Smooth muscle cell (in vitro differentiated cells): Measurements from ENCODE around the gene ZBTB7C. TPM values are rescaled to one million over a fixed set of nuclear protein-coding genes. Genes with fewer than 3 reads are reported as not detected.

Source experiments
- DNase-seq: peaks from one replicate; lab custom pipeline; 2025; ENCODE audit not compliant: unreplicated experiment; lab: John Stamatoyannopoulos, UW
- H2AFZ ChIP-seq: fragments of 200-600 bp; sonication (generic); 2 replicates; pipeline ENCODE4 v1.6.0; 2016; ENCODE audit warnings: antibody characterized with exemption, low read depth, mild to moderate bottlenecking
- H3F3A ChIP-seq: fragments of 200-600 bp; sonication (generic); 2 replicates; pipeline ENCODE4 v1.6.0; 2017; ENCODE audit warnings: antibody characterized with exemption, low read depth
- H3K27ac ChIP-seq: fragments of 200-600 bp; sonication (generic); 2 replicates; pipeline ENCODE4 v1.5.1; 2016; ENCODE audit warnings: low read depth, mild to moderate bottlenecking
- H3K27me3 ChIP-seq: fragments of 200-600 bp; sonication (generic); 2 replicates; pipeline ENCODE4 v1.6.1; 2016; ENCODE audit warnings: low read depth, mild to moderate bottlenecking
- H3K36me3 ChIP-seq: fragments of 200-600 bp; sonication (generic); 2 replicates; pipeline ENCODE4 v1.5.1; 2016; ENCODE audit warnings: low read depth
- H3K4me1 ChIP-seq: fragments of 200-600 bp; sonication (generic); 2 replicates; pipeline ENCODE4 v1.5.1; 2016; ENCODE audit warnings: low read depth
- H3K4me2 ChIP-seq: fragments of 200-600 bp; sonication (generic); 2 replicates; pipeline ENCODE4 v1.6.0; 2016; ENCODE audit warnings: mild to moderate bottlenecking
- H3K4me3 ChIP-seq: fragments of 200-600 bp; sonication (generic); 2 replicates; pipeline ENCODE4 v1.5.1; 2016; ENCODE audit warnings: mild to moderate bottlenecking
- H3K79me2 ChIP-seq: fragments of 200-600 bp; sonication (generic); 2 replicates; pipeline ENCODE4 v1.6.0; 2016; ENCODE audit warnings: low read depth, mild to moderate bottlenecking
- H3K9ac ChIP-seq: fragments of 200-600 bp; sonication (generic); 2 replicates; pipeline ENCODE4 v1.6.0; 2016; ENCODE audit warnings: low read depth
- H3K9me3 ChIP-seq: fragments of 200-600 bp; sonication (generic); replicated peaks from 2 replicates; pipeline ENCODE4 v1.5.1; 2016; ENCODE audit warnings: low read depth
- H4K20me1 ChIP-seq: fragments of 200-600 bp; sonication (generic); 2 replicates; pipeline ENCODE4 v1.6.0; 2016; ENCODE audit warnings: low read depth
- WGBS: methylation state at CpG from one replicate; pipeline ENCODE4 v1.1.7; 2016; ENCODE audit warnings: low lambda C conversion rate; 5-methylcytosine and 5-hydroxymethylcytosine counted together
- polyA plus RNA-seq: library from polyadenylated mRNA; unstranded; fragments of >200 nt; fragmentation: Nextera tagmentation; extraction: Ambion mirVana; gene quantifications from 2 replicates; pipeline ENCODE4 v1.2.1, GENCODE V29; 2016
- total RNA-seq: library from RNA; depleted of rRNA; stranded (reverse); fragments of >200 nt; gene quantifications from 2 replicates; pipeline ENCODE4 v1.2.3, GENCODE V29; 2014
- TF ChIP-seq, protein P1 (sequence below): fragments of 200-600 bp; sonication (generic); IDR thresholded peaks from 2 replicates; pipeline ENCODE4 v1.5.1; 2017; ENCODE audit warnings: borderline replicate concordance, mild to moderate bottlenecking, antibody characterized with exemption; ENCODE audit not compliant: insufficient read depth, poor library complexity, severe bottlenecking

The ZBTB7C gene
- total and polyA plus RNA-seq, 2 experiments from 2014 or later = 0.48 to 0.63 TPM

DNA sequence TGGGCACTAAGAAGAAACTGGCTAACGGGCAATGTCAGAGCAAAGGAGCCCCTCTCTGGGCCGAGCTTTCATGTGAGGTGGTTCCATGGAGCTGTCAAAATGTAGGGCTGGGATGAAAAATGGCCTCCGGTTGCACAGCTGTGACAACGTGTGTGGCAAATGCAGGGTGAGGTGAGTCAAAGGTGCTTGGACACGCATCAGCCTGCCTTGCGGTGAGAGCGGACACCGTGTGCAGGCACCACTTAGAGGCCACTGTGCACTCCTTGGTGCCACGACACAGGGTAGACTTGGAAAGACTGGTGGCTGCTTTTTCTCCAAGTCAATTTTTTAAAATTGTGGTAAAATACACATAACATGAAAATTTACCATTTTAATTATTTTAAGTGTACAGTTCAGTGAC, 195.4 kb downstream of the ZBTB7C start:
- H3K9ac ChIP-seq = no peak overlapping the region
- no peaks in the 10 kb centered on the region for H4K20me1 ChIP-seq
- H3K4me1 ChIP-seq = no peaks in the 10 kb centered on the region
- 88% methylated on average over 9 of the region's 9 CpGs for WGBS
- H3K27ac ChIP-seq = no peak overlapping the region
- no peaks in the 10 kb centered on the region for H3F3A ChIP-seq
- no peaks in the 10 kb centered on the region for H3K27me3 ChIP-seq
- TF ChIP-seq, protein P1, sequence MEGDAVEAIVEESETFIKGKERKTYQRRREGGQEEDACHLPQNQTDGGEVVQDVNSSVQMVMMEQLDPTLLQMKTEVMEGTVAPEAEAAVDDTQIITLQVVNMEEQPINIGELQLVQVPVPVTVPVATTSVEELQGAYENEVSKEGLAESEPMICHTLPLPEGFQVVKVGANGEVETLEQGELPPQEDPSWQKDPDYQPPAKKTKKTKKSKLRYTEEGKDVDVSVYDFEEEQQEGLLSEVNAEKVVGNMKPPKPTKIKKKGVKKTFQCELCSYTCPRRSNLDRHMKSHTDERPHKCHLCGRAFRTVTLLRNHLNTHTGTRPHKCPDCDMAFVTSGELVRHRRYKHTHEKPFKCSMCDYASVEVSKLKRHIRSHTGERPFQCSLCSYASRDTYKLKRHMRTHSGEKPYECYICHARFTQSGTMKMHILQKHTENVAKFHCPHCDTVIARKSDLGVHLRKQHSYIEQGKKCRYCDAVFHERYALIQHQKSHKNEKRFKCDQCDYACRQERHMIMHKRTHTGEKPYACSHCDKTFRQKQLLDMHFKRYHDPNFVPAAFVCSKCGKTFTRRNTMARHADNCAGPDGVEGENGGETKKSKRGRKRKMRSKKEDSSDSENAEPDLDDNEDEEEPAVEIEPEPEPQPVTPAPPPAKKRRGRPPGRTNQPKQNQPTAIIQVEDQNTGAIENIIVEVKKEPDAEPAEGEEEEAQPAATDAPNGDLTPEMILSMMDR = no peak
- H3K36me3 ChIP-seq = no peaks in the 10 kb centered on the region
- no peak for DNase-seq
- no peak overlapping the region for H2AFZ ChIP-seq
- no peaks in the 10 kb centered on the region for H3K79me2 ChIP-seq
- no peak overlapping the region for H3K4me3 ChIP-seq
- no peaks in the 10 kb centered on the region for H3K9me3 ChIP-seq
- H3K4me2 ChIP-seq = no peak overlapping the region

DNA sequence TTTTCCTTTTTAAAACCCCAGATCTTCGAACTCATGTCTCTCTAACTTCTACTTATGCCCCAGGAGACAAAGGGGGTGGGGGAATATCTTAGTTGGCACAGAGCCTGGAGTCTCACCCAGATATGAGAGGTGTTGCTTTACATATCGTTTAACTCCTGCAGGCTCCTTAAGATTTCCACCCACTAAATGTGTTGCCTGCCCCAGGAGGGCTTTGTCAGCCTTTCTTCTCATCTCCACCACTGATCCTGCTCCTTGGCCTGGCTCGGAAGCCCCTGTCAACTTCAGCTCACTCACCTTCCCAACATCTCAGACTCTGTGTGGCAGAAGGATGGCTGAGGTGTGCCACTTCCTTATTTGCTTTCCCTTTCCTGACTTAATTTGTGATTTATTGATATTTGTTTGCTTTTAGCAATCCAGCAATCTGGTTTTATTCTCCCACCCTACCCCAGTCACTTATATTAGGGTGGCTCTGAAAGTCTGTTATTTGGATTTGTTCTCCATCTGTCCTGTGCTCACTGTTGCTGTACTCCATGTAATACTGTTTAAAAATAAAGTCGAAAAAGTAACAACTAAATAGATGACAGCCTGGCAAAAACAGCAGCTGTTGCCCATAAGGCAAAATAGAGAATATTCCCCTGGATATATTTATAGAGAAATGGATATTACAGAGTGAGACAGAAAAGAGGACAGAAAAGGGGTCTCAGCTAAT, 200.6 kb downstream of the ZBTB7C start:
- Histone ChIP-seq H3K36me3 (no peaks in the 10 kb centered on the region), H3K9ac (no peak overlapping the region), H3K4me2 (no peak overlapping the region), H3K4me3 (no peak overlapping the region), H3K27me3 (peaks cover 4% of the 10 kb centered on the region), H3F3A (no peaks in the 10 kb centered on the region), H2AFZ (no peak overlapping the region), H3K4me1 (no peaks in the 10 kb centered on the region), H4K20me1 (no peaks in the 10 kb centered on the region), H3K27ac (no peak overlapping the region), H3K9me3 (no peaks in the 10 kb centered on the region), H3K79me2 (no peaks in the 10 kb centered on the region)
- TF ChIP-seq, protein P1 = no peak
- WGBS = 76% methylated on average over 4 of the region's 4 CpGs
- DNase-seq = no peak

DNA sequence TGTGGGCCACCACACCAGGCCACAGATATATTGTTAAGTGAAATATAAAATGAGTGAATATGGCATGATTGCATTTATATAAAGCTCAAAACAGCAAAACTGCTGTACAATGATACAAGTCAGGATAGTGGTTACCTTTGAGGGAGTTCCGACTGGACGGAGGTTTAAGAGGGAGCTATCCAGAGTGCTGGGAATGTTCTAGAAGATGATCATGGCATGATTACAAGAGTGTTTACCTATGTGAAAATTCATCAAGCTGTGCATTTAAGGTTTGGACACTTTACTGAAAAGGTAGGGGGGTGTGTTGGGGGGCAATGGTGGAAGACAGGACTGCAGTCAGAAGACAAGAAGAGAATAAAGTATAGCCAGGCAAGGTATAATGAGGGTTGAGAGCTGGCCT, 201.4 kb downstream of the ZBTB7C start:
- no peak for DNase-seq
- WGBS = 83% methylated on average over 2 of the region's 2 CpGs
- H3K27ac ChIP-seq = no peak overlapping the region
- H3K9ac ChIP-seq = no peak overlapping the region
- H3K4me3 ChIP-seq = no peak overlapping the region
- H3K9me3 ChIP-seq = no peaks in the 10 kb centered on the region
- no peaks in the 10 kb centered on the region for H3K36me3 ChIP-seq
- no peak overlapping the region for H3K4me2 ChIP-seq
- no peak overlapping the region for H2AFZ ChIP-seq
- no peaks in the 10 kb centered on the region for H3F3A ChIP-seq
- H4K20me1 ChIP-seq = no peaks in the 10 kb centered on the region
- H3K27me3 ChIP-seq = peaks cover 4% of the 10 kb centered on the region
- TF ChIP-seq, protein P1 = no peak
- no peaks in the 10 kb centered on the region for H3K4me1 ChIP-seq
- H3K79me2 ChIP-seq = no peaks in the 10 kb centered on the region

DNA sequence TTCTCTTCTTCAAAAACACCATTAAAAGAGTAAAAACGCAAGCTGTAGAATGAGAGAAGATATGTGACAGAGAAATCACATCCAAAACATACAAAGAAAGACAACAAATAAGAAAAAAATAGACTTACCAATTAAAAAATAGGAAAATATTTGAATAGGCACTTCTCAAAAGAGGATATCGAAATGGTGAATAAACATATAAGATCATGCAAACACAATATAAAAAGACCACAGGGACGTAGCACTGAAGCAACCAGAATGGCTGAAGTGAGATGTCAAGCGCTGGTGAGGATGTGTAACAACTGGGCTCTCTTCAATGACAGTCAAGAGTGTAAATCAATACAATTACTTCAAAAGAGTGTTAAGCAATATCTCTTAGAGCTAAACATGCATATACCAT, 202.3 kb downstream of the ZBTB7C start:
- Histone ChIP-seq H3K9me3 (no peaks in the 10 kb centered on the region), H2AFZ (no peak overlapping the region), H3K79me2 (no peaks in the 10 kb centered on the region), H3K4me3 (no peak overlapping the region), H3K27me3 (peaks cover 4% of the 10 kb centered on the region), H3K4me1 (no peaks in the 10 kb centered on the region), H3K9ac (no peak overlapping the region), H3F3A (no peaks in the 10 kb centered on the region), H3K4me2 (no peak overlapping the region), H3K27ac (no peak overlapping the region), H4K20me1 (no peaks in the 10 kb centered on the region), H3K36me3 (no peaks in the 10 kb centered on the region)
- TF ChIP-seq, protein P1 = no peak
- 89% methylated on average over 4 of the region's 4 CpGs for WGBS
- DNase-seq = no peak
